Measurements from ENCODE around the gene H1-8. TPM values are rescaled to one million over a fixed set of nuclear protein-coding genes. Genes with fewer than 3 reads are reported as not detected.

Gene H1-8
- not detected in 2 replicates for total RNA-seq (2011; cell fraction: chromatin; rRNA removed; ENCODE audit: low replicate concordance)
- not detected in 2 replicates for total RNA-seq (2011; cell fraction: nucleolus; rRNA removed)
- total RNA-seq (2011; cell fraction: nucleoplasm; rRNA removed) = not detected in 2 replicates
- total RNA-seq (2014; rRNA removed) (not detected in 2 replicates), total RNA-seq (2014; rRNA removed; fragmentation: Illumina TruSeq; extraction: Trizol) (not detected in 2 replicates), total RNA-seq (2015; rRNA removed; fragmentation: Illumina TruSeq; extraction: Trizol) (not detected in 2 replicates), total RNA-seq (2021) (not detected in 2 replicates), polyA plus RNA-seq (2011; rRNA removed) (not detected in 2 replicates), polyA plus RNA-seq (2014; fragmentation: Illumina TruSeq; extraction: Trizol) (not detected in 2 replicates), polyA plus RNA-seq (2014; fragmentation: Nextera tagmentation; extraction: Ambion mirVana) (not detected), polyA plus RNA-seq (2014; rRNA removed) (not detected in 2 replicates), polyA minus RNA-seq (2011; rRNA and poly(A)+ RNA removed) (not detected in 2 replicates), Bru-seq, nascent RNA (not detected), BruChase-seq, experiment 1, labeled RNA remaining after a 2-hour chase (not detected), BruChase-seq, experiment 2, labeled RNA remaining after a 6-hour chase (not detected)
- polyA plus RNA-seq (2011; cell fraction: cytosol; rRNA removed) = not detected in 2 replicates
- not detected in 2 replicates for polyA plus RNA-seq (2011; cell fraction: nucleus; rRNA removed)
- not detected in 2 replicates for polyA plus RNA-seq (2012)
- polyA minus RNA-seq (2011; cell fraction: cytosol; rRNA and poly(A)+ RNA removed) = not detected in 2 replicates
- polyA minus RNA-seq (2011; cell fraction: nucleus; rRNA and poly(A)+ RNA removed) = not detected in 2 replicates
- long read RNA-seq, experiment 1 = 0 reads
- long read RNA-seq, experiment 2 = 0 reads
- long read RNA-seq, experiment 3 = 0 reads

GRCh38 chr3:129543156-129543790 is at the start of gene H1-8:
TSS of gene H1-8 (plus strand) at chr3:129543175. CDS start at chr3:129543219, 44 bp downstream.
- ATAC-seq (no peak), FAIRE-seq (no peak), DNase-seq (ENCODE audit: extremely low read depth in 1 of 4, low spot score in 3 of 4) (no peak)
- no peaks in the 10 kb centered on the region for H3K36me3 ChIP-seq (ENCODE audit: control insufficient read depth, insufficient read depth, low read length)
- no peak within 1 kb of the TSS for H3K4me3 ChIP-seq
- intact Hi-C loops (cut with micrococcal nuclease) = no loop called here
- peak within 1 kb of the TSS; percentile 22 for H2AFZ ChIP-seq (ENCODE audit: low read depth, low read length)
- H3K9me3 ChIP-seq (replicated peaks; ENCODE audit: control insufficient read depth, insufficient read depth, low read depth, low read length) = no peaks in the 10 kb centered on the region
- H3K27me3 ChIP-seq (ENCODE audit: control insufficient read depth in 2 of 2, insufficient read depth in 2 of 2, low read length in 2 of 2) = no peaks in the 10 kb centered on the region; a peak in 1 of 5 replicates
- no TSS peak for BruUV-seq (replicated peaks)
- H3K9ac ChIP-seq (ENCODE audit: insufficient read depth in 1 of 2, low read depth in 2 of 2, low read length in 2 of 2) = peak within 1 kb of the TSS in 1 of 2 experiments; percentile 26; a peak in 2 of 4 replicates
- no peak within 1 kb of the TSS for H3K27ac ChIP-seq (ENCODE audit: extremely low read depth, low read depth, low read length)
- WGBS (ENCODE audit: insufficient coverage, low coverage, missing lambda C conversion rate) = 43% methylated on average over 13 of the region's 16 CpGs
- no peaks in the 10 kb centered on the region for H3K9me1 ChIP-seq (ENCODE audit: control insufficient read depth, insufficient read depth, low read length)
- H3K4me2 ChIP-seq (ENCODE audit: insufficient read depth, low read length) = no peak within 1 kb of the TSS
- no peaks in the 10 kb centered on the region for H4K20me1 ChIP-seq (replicated peaks; ENCODE audit: control insufficient read depth, insufficient read depth, low read length)
- H3K4me1 ChIP-seq (replicated peaks in 1 of 2; ENCODE audit: control insufficient read depth in 2 of 2, insufficient read depth in 2 of 2, low read length in 2 of 2) = peaks cover 0 to 16% of the 10 kb centered on the region in 2 experiments; a peak in 2 of 5 replicates
- in situ Hi-C loops (cut with MboI) = no loop called here
- POLR2A ChIA-PET = interaction anchor here (0.7 to 1.5 kb wide), 2 partner anchors 11 to 71 kb away, joined by 3 read pairs; no protein-coding TSS in a partner anchor
- CTCF ChIA-PET (ENCODE audit: low intra/inter-chr PET ratio) = no interaction called here
- H3K79me2 ChIP-seq (ENCODE audit: control insufficient read depth, insufficient read depth, low read length) = no peaks in the 10 kb centered on the region
- no peak for TF ChIP-seq POLR3G (IDR thresholded peaks at IDR 0.05; ENCODE audit: extremely low read depth, insufficient read length, insufficient replicate concordance)
- no peak for TF ChIP-seq VEZF1 (CRISPR knock-in tag; IDR thresholded peaks at IDR 0.05)
- TF ChIP-seq BRD9 (IDR thresholded peaks at IDR 0.05; ENCODE audit: low read depth, partially characterized antibody) = no peak
- TF ChIP-seq CBX3 (IDR thresholded peaks at IDR 0.05; ENCODE audit: borderline replicate concordance in 1 of 2, low read length in 2 of 2) = no peak
- TF ChIP-seq SREBF2 (CRISPR knock-in tag; IDR thresholded peaks at IDR 0.05) = no peak
- no peak for TF ChIP-seq HNRNPL (IDR thresholded peaks at IDR 0.05; ENCODE audit: low read depth, low read length)
- no peak for TF ChIP-seq HDAC3 (IDR thresholded peaks at IDR 0.05; ENCODE audit: borderline replicate concordance, partially characterized antibody)
- no peak for TF ChIP-seq ZNF277 (CRISPR knock-in tag; IDR thresholded peaks at IDR 0.05; ENCODE audit: borderline replicate concordance)
- no peak for TF ChIP-seq SPI1 (IDR thresholded peaks at IDR 0.05; ENCODE audit: borderline replicate concordance, low read depth, low read length)
- TF ChIP-seq ETV6 (IDR thresholded peaks at IDR 0.05; ENCODE audit: borderline replicate concordance in 1 of 2, low read depth in 2 of 2, low read length in 1 of 2) = no peak
- TF ChIP-seq ETV6 (CRISPR knock-in tag; IDR thresholded peaks at IDR 0.05; ENCODE audit: borderline replicate concordance) = no peak
- no peak for TF ChIP-seq BACH1 (tag; IDR thresholded peaks at IDR 0.05)
- no peak for TF ChIP-seq CBFA2T3 (IDR thresholded peaks at IDR 0.05)
- no peak for TF ChIP-seq ZNF444 (CRISPR knock-in tag; IDR thresholded peaks at IDR 0.05)
- no peak for TF ChIP-seq CBFB (CRISPR knock-in tag; IDR thresholded peaks at IDR 0.05)
- no peak for TF ChIP-seq EZH2 (IDR thresholded peaks at IDR 0.05; ENCODE audit: borderline replicate concordance, low read depth, low read length)
- TF ChIP-seq EGR1 (conservative IDR thresholded peaks at IDR 0.05) = no peak
